GM21526 (cell line): ENCODE results near the gene CCNJ.

Experiments
- ATAC-seq: cut with Tn5 transposase; IDR thresholded peaks from one replicate; pipeline ENCODE4 v1.9.1; 2021; ENCODE audit warnings: moderate library complexity; ENCODE audit not compliant: unreplicated experiment, low FRiP score

CCNJ gene

GRCh38 chr10:96049340-96049739 lies 6.0 kb downstream of the CCNJ start:
- no peak for ATAC-seq

GRCh38 chr10:96053985-96054384 lies 10.6 kb downstream of the CCNJ start:
- ATAC-seq, result no peak

GRCh38 chr10:96056787-96057186 lies 13.4 kb downstream of the CCNJ start:
- no peak for ATAC-seq

- ATAC-seq, result no peak
Measured at GRCh38 chr10:96061232-96061631, 17.8 kb downstream of the CCNJ start.

- ATAC-seq, result no peak
Measured at GRCh38 chr10:96072674-96073073, 29.3 kb downstream of the CCNJ start.

GRCh38 chr10:96073722-96074121 lies 30.3 kb downstream of the CCNJ start:
- ATAC-seq, result no peak

GRCh38 chr10:96074776-96075175 lies 31.4 kb downstream of the CCNJ start:
- ATAC-seq, result no peak

- no peak for ATAC-seq
Measured at GRCh38 chr10:96075977-96076376, 32.6 kb downstream of the CCNJ start.

- no peak for ATAC-seq
Measured at GRCh38 chr10:96077156-96077555, 33.8 kb downstream of the CCNJ start.

- no peak for ATAC-seq
Measured at GRCh38 chr10:96082153-96082552, 38.8 kb downstream of the CCNJ start.

GRCh38 chr10:96082748-96083147 lies 39.4 kb downstream of the CCNJ start:
- no peak for ATAC-seq

GRCh38 chr10:96089116-96089515 lies 45.7 kb downstream of the CCNJ start:
- no peak for ATAC-seq

GRCh38 chr10:96089670-96090462 lies 46.5 kb downstream of the CCNJ start:
- peak; percentile 76 for ATAC-seq

- ATAC-seq, result no peak
Measured at GRCh38 chr10:96090463-96090800, 47.0 kb downstream of the CCNJ start.

- ATAC-seq, result no peak
Measured at GRCh38 chr10:96092999-96093767, 49.8 kb downstream of the CCNJ start.

GRCh38 chr10:96093948-96094347 lies 50.6 kb downstream of the CCNJ start:
- ATAC-seq, result no peak

GRCh38 chr10:96096958-96097357 lies 53.6 kb downstream of the CCNJ start:
- ATAC-seq, result no peak

GRCh38 chr10:96097865-96098264 lies 54.5 kb downstream of the CCNJ start:
- no peak for ATAC-seq

- no peak for ATAC-seq
Measured at GRCh38 chr10:96107623-96108038, 64.2 kb downstream of the CCNJ start.
